ENCODE measurements around the gene TMC3. TPM values are rescaled to one million over a fixed set of nuclear protein-coding genes. Genes with fewer than 3 reads are reported as not detected.

Gene TMC3
- total and polyA plus RNA-seq, 9 of the 15 experiments (the other 6 are each of a cell fraction or from before 2014, with no cell fraction given) = 0.01 to 0.14 TPM; not detected in 7

GRCh38 chr15:81285461-81285860, 88.6 kb downstream of the TMC3 start:
- POLR2A ChIA-PET = no interaction called here
- H3K27ac ChIP-seq (ENCODE audit: extremely low read depth, low read depth, low read length) = no peak overlapping the region
- H3K27me3 ChIP-seq (ENCODE audit: control insufficient read depth in 2 of 2, insufficient read depth in 2 of 2, low read length in 2 of 2) = no peaks in the 10 kb centered on the region
- no peak overlapping the region for H2AFZ ChIP-seq (ENCODE audit: low read depth, low read length)
- no peak for DNase-seq (ENCODE audit: extremely low read depth in 1 of 4, low spot score in 3 of 4)
- no peak overlapping the region for H3K4me3 ChIP-seq
- WGBS (ENCODE audit: insufficient coverage, low coverage, missing lambda C conversion rate) = 40% methylated on average over 6 of the region's 6 CpGs
- CTCF ChIA-PET (ENCODE audit: low intra/inter-chr PET ratio) = no interaction called here
- H4K20me1 ChIP-seq (replicated peaks; ENCODE audit: control insufficient read depth, insufficient read depth, low read length) = no peaks in the 10 kb centered on the region
- no peaks in the 10 kb centered on the region for H3K36me3 ChIP-seq (ENCODE audit: control insufficient read depth, insufficient read depth, low read length)
- no peak overlapping the region for H3K4me2 ChIP-seq (ENCODE audit: insufficient read depth, low read length)
- no peaks in the 10 kb centered on the region for H3K79me2 ChIP-seq (ENCODE audit: control insufficient read depth, insufficient read depth, low read length)
- no TSS peak for BruUV-seq (replicated peaks)
- H3K4me1 ChIP-seq (replicated peaks in 1 of 2; ENCODE audit: control insufficient read depth in 2 of 2, insufficient read depth in 2 of 2, low read length in 2 of 2) = no peaks in the 10 kb centered on the region
- no peak for ATAC-seq
- no peak for FAIRE-seq
- no peaks in the 10 kb centered on the region for H3K9me3 ChIP-seq (replicated peaks; ENCODE audit: control insufficient read depth, insufficient read depth, low read depth, low read length)
- intact Hi-C loops (cut with micrococcal nuclease) = no loop called here
- H3K9me1 ChIP-seq (ENCODE audit: control insufficient read depth, insufficient read depth, low read length) = no peaks in the 10 kb centered on the region
- in situ Hi-C loops (cut with MboI) = no loop called here
- H3K9ac ChIP-seq (ENCODE audit: insufficient read depth in 1 of 2, low read depth in 2 of 2, low read length in 2 of 2) = no peak overlapping the region
- no peak for TF ChIP-seq CREB5 (CRISPR knock-in tag; IDR thresholded peaks at IDR 0.05)
- TF ChIP-seq SNIP1 (IDR thresholded peaks at IDR 0.05; ENCODE audit: low read depth) = no peak
- no peak for TF ChIP-seq ZNF695 (CRISPR knock-in tag; IDR thresholded peaks at IDR 0.05)
- no peak for TF ChIP-seq TARDBP (IDR thresholded peaks at IDR 0.05)
- TF ChIP-seq ZNF324 (CRISPR knock-in tag; IDR thresholded peaks at IDR 0.05) = no peak
- no peak for TF ChIP-seq CTCF (IDR thresholded peaks at IDR 0.05 in 2 of 3, conservative IDR thresholded peaks at IDR 0.05 in 1 of 3; ENCODE audit: insufficient read depth in 2 of 3, low read depth in 1 of 3, low read length in 3 of 3)
- no peak for TF ChIP-seq NKRF (IDR thresholded peaks at IDR 0.05; ENCODE audit: borderline replicate concordance)
- no peak for TF ChIP-seq ZSCAN29 (IDR thresholded peaks at IDR 0.05)
- TF ChIP-seq DDX20 (tag; IDR thresholded peaks at IDR 0.05; ENCODE audit: low read depth) = no peak
- no peak for TF ChIP-seq HMGXB4 (CRISPR knock-in tag; IDR thresholded peaks at IDR 0.05)
- TF ChIP-seq TAL1 (IDR thresholded peaks at IDR 0.05) = no peak
- no peak for TF ChIP-seq PBX2 (CRISPR knock-in tag; IDR thresholded peaks at IDR 0.05; ENCODE audit: low read depth)
- TF ChIP-seq PBX2 (tag; conservative IDR thresholded peaks at IDR 0.05; ENCODE audit: low read depth) = no peak
